GM06990 (cell line): Measurements from ENCODE around the gene ANTXR2.

Experiments used
- DNase-seq: peaks from one replicate; pipeline ENCODE4 v3.0.0-alpha.2; 2011; ENCODE audit not compliant: insufficient read length; ENCODE audit errors: extremely low read depth
- H3K27me3 ChIP-seq: replicated peaks from 2 replicates; pipeline ENCODE4 v1.6.0; 2011; ENCODE audit warnings: low read length; ENCODE audit not compliant: control insufficient read depth, insufficient read depth
- H3K36me3 ChIP-seq: 2 replicates; pipeline ENCODE4 v1.5.1; 2011; ENCODE audit warnings: low read length; ENCODE audit not compliant: control insufficient read depth, insufficient read depth
- H3K4me3 ChIP-seq: replicated peaks from 2 replicates; pipeline ENCODE4 v1.5.1; 2011; ENCODE audit warnings: low read depth, mild to moderate bottlenecking, control low read depth, low read length
- CTCF ChIP-seq: IDR thresholded peaks from 2 replicates; pipeline ENCODE4 v1.5.1; 2011; ENCODE audit warnings: low read length, control low read depth, mild to moderate bottlenecking, inconsistent platforms; ENCODE audit not compliant: insufficient read depth, poor library complexity, severe bottlenecking

The ANTXR2 gene

GRCh38 chr4:80101792-80102116 lies 28.7 kb upstream of the ANTXR2 start:
- DNase-seq, result no peak
- no peaks in the 10 kb centered on the region for H3K36me3 ChIP-seq
- no peak for TF ChIP-seq CTCF
- H3K27me3 ChIP-seq, result no peaks in the 10 kb centered on the region
- no peak overlapping the region for H3K4me3 ChIP-seq

- DNase-seq, result no peak
- no peak for TF ChIP-seq CTCF
- Histone ChIP-seq H3K27me3 (no peaks in the 10 kb centered on the region), H3K4me3 (no peak overlapping the region), H3K36me3 (no peaks in the 10 kb centered on the region)
Measured at GRCh38 chr4:80101071-80101791, 28.2 kb upstream of the ANTXR2 start.

DNA sequence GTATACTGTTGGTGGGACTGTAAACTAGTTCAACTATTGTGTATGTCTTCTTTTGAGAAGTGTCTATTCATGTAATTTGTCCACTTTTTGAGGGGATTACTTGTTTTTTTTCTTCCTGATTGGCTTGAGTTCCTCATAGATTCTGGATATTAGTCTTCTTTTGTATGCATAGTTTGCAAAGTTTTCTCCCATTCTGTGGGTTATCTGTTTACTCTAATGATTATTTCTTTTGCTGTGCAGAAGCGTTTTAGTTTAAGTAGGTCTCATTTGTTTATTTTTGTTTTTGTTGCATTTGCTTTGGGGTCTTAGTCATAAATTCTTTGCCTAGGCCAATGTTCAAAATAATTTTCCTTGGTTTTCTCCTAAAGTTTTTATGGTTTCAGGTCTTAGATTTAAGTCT lies 26.6 kb upstream of the ANTXR2 start:
- Histone ChIP-seq H3K4me3 (no peak overlapping the region), H3K27me3 (no peaks in the 10 kb centered on the region), H3K36me3 (no peaks in the 10 kb centered on the region)
- TF ChIP-seq CTCF, result no peak
- DNase-seq, result no peak

DNA sequence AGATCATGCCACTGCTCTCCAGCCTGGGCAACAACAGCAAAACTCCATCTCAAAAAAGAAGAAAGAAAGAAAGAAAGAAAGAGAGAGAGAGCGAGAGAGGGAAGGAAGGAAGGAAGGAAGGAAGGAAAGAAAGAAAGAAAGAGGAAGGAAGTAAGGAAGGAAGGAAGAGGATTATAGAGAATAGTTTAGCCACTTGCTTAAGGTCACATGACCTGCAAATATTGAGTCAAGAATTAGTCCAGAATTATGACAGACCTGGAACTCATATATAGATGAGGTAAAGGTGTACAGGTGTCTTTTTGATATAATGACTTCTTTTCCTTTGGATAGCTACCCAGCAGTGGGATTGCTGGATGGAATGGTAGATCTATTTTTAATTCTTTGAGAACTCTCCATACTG lies 25.6 kb upstream of the ANTXR2 start:
- no peak for DNase-seq
- TF ChIP-seq CTCF, result no peak
- no peaks in the 10 kb centered on the region for H3K27me3 ChIP-seq
- no peak overlapping the region for H3K4me3 ChIP-seq
- no peaks in the 10 kb centered on the region for H3K36me3 ChIP-seq

GRCh38 chr4:80097400-80098177 lies 24.6 kb upstream of the ANTXR2 start:
- H3K27me3 ChIP-seq, result no peaks in the 10 kb centered on the region
- no peak for DNase-seq

More at GRCh38 chr4:80097400-80098177, 24.6 kb upstream of the ANTXR2 start:
- TF ChIP-seq CTCF, result no peak
- Histone ChIP-seq H3K4me3 (no peak overlapping the region), H3K36me3 (no peaks in the 10 kb centered on the region)
